GM12878 (cell line): Measurements from ENCODE around the gene KTN1.

Source experiments
- CTCF ChIP-seq, 3 experiments: IDR thresholded peaks in 2 of 3; conservative IDR thresholded peaks in 1 of 3; 2 replicates each; pipeline ENCODE4 v1.5.1; 2011; ENCODE audit warnings: low read depth in 3 of 3, low read length in 3 of 3, mild to moderate bottlenecking in 3 of 3, control low read depth in 2 of 3, moderate library complexity in 2 of 3, inconsistent platforms in 1 of 3, mixed read lengths in 1 of 3; ENCODE audit not compliant: control insufficient read depth in 2 of 3, insufficient read depth in 1 of 3; ENCODE audit errors: extremely low read depth in 1 of 3
- FOXM1 ChIP-seq: IDR thresholded peaks from 2 replicates; pipeline ENCODE4 v1.6.1; 2012; ENCODE audit warnings: low read depth, mild to moderate bottlenecking, inconsistent platforms, low read length, moderate library complexity
- GABPA ChIP-seq: IDR thresholded peaks from 2 replicates; pipeline ENCODE4 v1.6.1; 2014; ENCODE audit warnings: antibody characterized with exemption, low read depth, mild to moderate bottlenecking, inconsistent platforms
- PAX5 ChIP-seq: IDR thresholded peaks from 2 replicates; pipeline ENCODE4 v1.6.1; 2011; ENCODE audit warnings: low read depth, low read length, borderline replicate concordance
- POLR2AphosphoS5 ChIP-seq: IDR thresholded peaks from 2 replicates; pipeline ENCODE4 v1.6.1; 2011; ENCODE audit warnings: mild to moderate bottlenecking, low read length, inconsistent platforms
- SIN3A ChIP-seq: IDR thresholded peaks from 2 replicates; pipeline ENCODE4 v1.6.1; 2012; ENCODE audit warnings: low read depth, low read length, improper control_type of control experiment
- TAF1 ChIP-seq: IDR thresholded peaks from 2 replicates; pipeline ENCODE4 v1.6.1; 2011; ENCODE audit warnings: mild to moderate bottlenecking, low read depth, low read length, borderline replicate concordance
- YY1 ChIP-seq: IDR thresholded peaks from 2 replicates; pipeline ENCODE4 v1.6.1; 2011; ENCODE audit warnings: low read depth, mild to moderate bottlenecking, low read length
- ZBTB33 ChIP-seq: fragments of 450-650 bp; IDR thresholded peaks from 2 replicates; pipeline ENCODE4 v1.6.1; 2017; ENCODE audit warnings: mild to moderate bottlenecking

- TF ChIP-seq SIN3A (no peak), ZBTB33 (no peak), TAF1 (no peak), YY1 (no peak), FOXM1 (no peak), GABPA (no peak), CTCF (IDR thresholded peaks at IDR 0.05 in 2 of 3, conservative IDR thresholded peaks at IDR 0.05 in 1 of 3; ENCODE audit: control insufficient read depth in 2 of 3, extremely low read depth in 1 of 3, insufficient read depth in 1 of 3, low read depth in 3 of 3, low read length in 3 of 3) (no peak), PAX5 (no peak), POLR2AphosphoS5 (no peak)
Measured at GRCh38 chr14:55693904-55694303, 113.9 kb downstream of the KTN1 start.
